ENCODE data around the gene GDPGP1. TPM values are rescaled to one million over a fixed set of nuclear protein-coding genes. Genes with fewer than 3 reads are reported as not detected.

The GDPGP1 gene
- total and polyA plus RNA-seq, 2 donors (not counting 1 experiment from before 2014, with no cell fraction given), result 9.3 to 10.4 TPM

DNA sequence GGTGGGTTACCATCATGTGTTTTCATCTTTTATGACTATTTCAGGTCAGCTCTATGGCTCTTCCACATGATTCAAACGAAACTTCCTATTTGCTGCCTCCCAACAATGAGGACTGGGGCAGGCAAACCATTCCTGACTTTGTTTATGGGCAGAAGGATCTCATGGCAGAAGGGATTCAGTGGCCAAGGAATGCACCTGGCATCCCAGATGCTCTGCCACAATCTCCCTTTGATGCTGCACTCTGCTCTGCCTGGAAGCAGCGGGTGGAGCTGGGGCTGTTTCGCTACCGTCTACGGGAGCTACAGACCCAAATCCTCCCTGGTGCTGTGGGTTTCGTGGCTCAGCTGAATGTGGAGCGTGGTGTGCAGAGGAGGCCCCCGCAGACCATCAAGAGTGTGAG is 6.8 kb downstream of the GDPGP1 start:
- Mint-ChIP-seq H3K4me3 (no peak overlapping the region), H3K27me3 (no peaks in the 10 kb centered on the region), H3K27ac (no peak overlapping the region), H3K9me3 (ENCODE audit: insufficient read depth) (no peaks in the 10 kb centered on the region), H3K4me1 (no peaks in the 10 kb centered on the region)
- intact Hi-C loops (cut with micrococcal nuclease), result no loop called here
- TF ChIP-seq EZH2 (IDR thresholded peaks at IDR 0.05; ENCODE audit: borderline replicate concordance, insufficient read depth, low read depth, low read length, poor library complexity, severe bottlenecking), result no peak
- TF ChIP-seq, protein P1, sequence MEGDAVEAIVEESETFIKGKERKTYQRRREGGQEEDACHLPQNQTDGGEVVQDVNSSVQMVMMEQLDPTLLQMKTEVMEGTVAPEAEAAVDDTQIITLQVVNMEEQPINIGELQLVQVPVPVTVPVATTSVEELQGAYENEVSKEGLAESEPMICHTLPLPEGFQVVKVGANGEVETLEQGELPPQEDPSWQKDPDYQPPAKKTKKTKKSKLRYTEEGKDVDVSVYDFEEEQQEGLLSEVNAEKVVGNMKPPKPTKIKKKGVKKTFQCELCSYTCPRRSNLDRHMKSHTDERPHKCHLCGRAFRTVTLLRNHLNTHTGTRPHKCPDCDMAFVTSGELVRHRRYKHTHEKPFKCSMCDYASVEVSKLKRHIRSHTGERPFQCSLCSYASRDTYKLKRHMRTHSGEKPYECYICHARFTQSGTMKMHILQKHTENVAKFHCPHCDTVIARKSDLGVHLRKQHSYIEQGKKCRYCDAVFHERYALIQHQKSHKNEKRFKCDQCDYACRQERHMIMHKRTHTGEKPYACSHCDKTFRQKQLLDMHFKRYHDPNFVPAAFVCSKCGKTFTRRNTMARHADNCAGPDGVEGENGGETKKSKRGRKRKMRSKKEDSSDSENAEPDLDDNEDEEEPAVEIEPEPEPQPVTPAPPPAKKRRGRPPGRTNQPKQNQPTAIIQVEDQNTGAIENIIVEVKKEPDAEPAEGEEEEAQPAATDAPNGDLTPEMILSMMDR (IDR thresholded peaks at IDR 0.05), result no peak
- CTCF ChIA-PET, result interaction anchor here (1.5 kb wide), 1 partner anchor 19 kb away, joined by 4 read pairs; no protein-coding TSS in a partner anchor
- Histone ChIP-seq H2AFZ (ENCODE audit: insufficient read depth, low read depth, low read length, poor library complexity, severe bottlenecking) (no peak overlapping the region), H3K79me2 (ENCODE audit: control insufficient read depth, insufficient read depth, low read length) (no peaks in the 10 kb centered on the region), H4K20me1 (ENCODE audit: control insufficient read depth, insufficient read depth, low read length, poor library complexity, severe bottlenecking) (no peaks in the 10 kb centered on the region), H3K36me3 (replicated peaks in 1 of 2; ENCODE audit: control extremely low read depth in 1 of 2, control insufficient read depth in 1 of 2, extremely low read depth in 1 of 2, insufficient read depth in 2 of 2, low read length in 1 of 2) (peaks cover 0 to 14% of the 10 kb centered on the region in 2 experiments), H3K9me3 (ENCODE audit: control extremely low read depth in 1 of 3, control insufficient read depth in 2 of 3, insufficient read depth in 1 of 3, low read length in 2 of 3) (no peaks in the 10 kb centered on the region), H3K4me3 (ENCODE audit: control extremely low read depth in 1 of 5, extremely low read depth in 1 of 5, insufficient read depth in 1 of 5, low read depth in 2 of 5, low read length in 4 of 5) (no peak overlapping the region), H3K9ac (ENCODE audit: low read length) (no peak overlapping the region), H3K27me3 (replicated peaks in 1 of 4; ENCODE audit: control extremely low read depth in 1 of 4, control insufficient read depth in 3 of 4, insufficient read depth in 4 of 4, low read length in 3 of 4) (no peaks in the 10 kb centered on the region), H3K27ac (ENCODE audit: low read length in 2 of 2) (no peak overlapping the region), H3K4me1 (ENCODE audit: control insufficient read depth in 2 of 2, insufficient read depth in 2 of 2, low read length in 2 of 2) (no peaks in the 10 kb centered on the region), H3K4me2 (replicated peaks; ENCODE audit: low read depth, low read length, poor library complexity, severe bottlenecking) (no peak overlapping the region)
- ATAC-seq (ENCODE audit: low read depth) (no peak), DNase-seq (no peak)
- POLR2A ChIA-PET, result interaction anchor here (0.6 kb wide), 1 partner anchor 66 kb away, joined by 3 read pairs; no protein-coding TSS in a partner anchor
- 97% methylated on average over 8 of the region's 8 CpGs for whole genome bisulfite sequencing (ENCODE audit: insufficient coverage)

DNA sequence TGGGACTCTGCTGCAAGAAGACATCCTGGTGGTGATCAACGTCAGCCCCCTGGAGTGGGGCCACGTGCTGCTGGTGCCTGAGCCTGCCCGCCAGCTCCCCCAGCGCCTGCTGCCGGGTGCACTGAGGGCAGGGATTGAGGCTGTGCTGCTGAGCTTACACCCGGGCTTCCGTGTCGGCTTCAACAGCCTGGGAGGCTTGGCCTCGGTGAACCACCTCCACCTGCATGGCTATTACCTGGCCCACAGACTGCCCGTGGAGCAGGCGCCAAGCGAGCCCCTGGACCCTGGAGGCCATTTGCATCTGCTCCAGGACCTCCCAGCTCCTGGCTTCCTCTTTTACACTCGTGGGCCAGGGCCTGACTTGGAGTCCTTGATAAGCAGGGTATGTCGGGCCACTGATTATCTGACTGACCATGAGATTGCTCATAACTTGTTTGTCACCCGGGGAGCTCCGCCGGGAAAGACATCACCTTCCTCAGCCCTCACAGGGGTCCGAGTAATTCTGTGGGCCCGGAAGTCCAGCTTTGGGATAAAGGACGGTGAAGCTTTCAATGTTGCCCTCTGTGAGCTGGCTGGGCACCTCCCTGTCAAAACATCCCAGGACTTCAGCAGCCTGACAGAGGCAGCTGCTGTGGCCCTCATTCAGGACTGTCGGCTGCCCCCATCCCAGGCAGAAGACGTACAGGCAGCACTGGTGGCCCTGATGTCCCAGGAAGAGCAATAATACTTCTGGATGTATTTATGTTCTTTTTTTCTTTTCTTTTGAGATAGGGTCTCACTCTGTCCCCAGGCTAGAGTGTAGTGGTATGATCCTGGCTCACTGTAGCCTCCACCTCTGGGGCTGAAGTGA is 7.6 kb downstream of the GDPGP1 start:
- ATAC-seq (ENCODE audit: low read depth), result no peak
- H3K9ac ChIP-seq (ENCODE audit: low read length), result no peak overlapping the region

More for the DNA sequence above, 7.6 kb downstream of the GDPGP1 start:
- Histone ChIP-seq H3K79me2 (ENCODE audit: control insufficient read depth, insufficient read depth, low read length) (no peaks in the 10 kb centered on the region), H3K4me3 (ENCODE audit: control extremely low read depth in 1 of 5, extremely low read depth in 1 of 5, insufficient read depth in 1 of 5, low read depth in 2 of 5, low read length in 4 of 5) (no peak overlapping the region), H3K4me2 (replicated peaks; ENCODE audit: low read depth, low read length, poor library complexity, severe bottlenecking) (no peak overlapping the region), H3K9me3 (ENCODE audit: control extremely low read depth in 1 of 3, control insufficient read depth in 2 of 3, insufficient read depth in 1 of 3, low read length in 2 of 3) (no peaks in the 10 kb centered on the region), H3K36me3 (replicated peaks in 1 of 2; ENCODE audit: control extremely low read depth in 1 of 2, control insufficient read depth in 1 of 2, extremely low read depth in 1 of 2, insufficient read depth in 2 of 2, low read length in 1 of 2) (peaks cover 0 to 14% of the 10 kb centered on the region in 2 experiments), H3K4me1 (ENCODE audit: control insufficient read depth in 2 of 2, insufficient read depth in 2 of 2, low read length in 2 of 2) (no peaks in the 10 kb centered on the region), H4K20me1 (ENCODE audit: control insufficient read depth, insufficient read depth, low read length, poor library complexity, severe bottlenecking) (no peaks in the 10 kb centered on the region), H2AFZ (ENCODE audit: insufficient read depth, low read depth, low read length, poor library complexity, severe bottlenecking) (no peak overlapping the region), H3K27me3 (replicated peaks in 1 of 4; ENCODE audit: control extremely low read depth in 1 of 4, control insufficient read depth in 3 of 4, insufficient read depth in 4 of 4, low read length in 3 of 4) (no peaks in the 10 kb centered on the region), H3K27ac (ENCODE audit: low read length in 2 of 2) (no peak overlapping the region)
- DNase-seq, result no peak
- Mint-ChIP-seq H3K27ac (no peak overlapping the region), H3K4me3 (no peak overlapping the region), H3K4me1 (no peaks in the 10 kb centered on the region), H3K9me3 (ENCODE audit: insufficient read depth) (no peaks in the 10 kb centered on the region), H3K27me3 (no peaks in the 10 kb centered on the region)
- ChIA-PET CTCF (interaction anchor here (0.6 to 1.5 kb wide), 2 partner anchors 20 to 366 kb away, joined by 3 to 4 read pairs; no protein-coding TSS in a partner anchor), POLR2A (interaction anchor here (0.6 kb wide), 1 partner anchor 67 kb away, joined by 3 read pairs; no protein-coding TSS in a partner anchor)
- intact Hi-C loops (cut with micrococcal nuclease), result no loop called here
- TF ChIP-seq, protein P1 (IDR thresholded peaks at IDR 0.05), result no peak
- no peak for TF ChIP-seq EZH2 (IDR thresholded peaks at IDR 0.05; ENCODE audit: borderline replicate concordance, insufficient read depth, low read depth, low read length, poor library complexity, severe bottlenecking)
- WGBS (ENCODE audit: insufficient coverage), result 91% methylated on average over 19 of the region's 22 CpGs
